Measurements from ENCODE around the gene SH3PXD2A. TPM values are rescaled to one million over a fixed set of nuclear protein-coding genes. Genes with fewer than 3 reads are reported as not detected.

The SH3PXD2A gene
- total RNA-seq, 1 experiment from 2014 or later = 4.5 TPM

DNA sequence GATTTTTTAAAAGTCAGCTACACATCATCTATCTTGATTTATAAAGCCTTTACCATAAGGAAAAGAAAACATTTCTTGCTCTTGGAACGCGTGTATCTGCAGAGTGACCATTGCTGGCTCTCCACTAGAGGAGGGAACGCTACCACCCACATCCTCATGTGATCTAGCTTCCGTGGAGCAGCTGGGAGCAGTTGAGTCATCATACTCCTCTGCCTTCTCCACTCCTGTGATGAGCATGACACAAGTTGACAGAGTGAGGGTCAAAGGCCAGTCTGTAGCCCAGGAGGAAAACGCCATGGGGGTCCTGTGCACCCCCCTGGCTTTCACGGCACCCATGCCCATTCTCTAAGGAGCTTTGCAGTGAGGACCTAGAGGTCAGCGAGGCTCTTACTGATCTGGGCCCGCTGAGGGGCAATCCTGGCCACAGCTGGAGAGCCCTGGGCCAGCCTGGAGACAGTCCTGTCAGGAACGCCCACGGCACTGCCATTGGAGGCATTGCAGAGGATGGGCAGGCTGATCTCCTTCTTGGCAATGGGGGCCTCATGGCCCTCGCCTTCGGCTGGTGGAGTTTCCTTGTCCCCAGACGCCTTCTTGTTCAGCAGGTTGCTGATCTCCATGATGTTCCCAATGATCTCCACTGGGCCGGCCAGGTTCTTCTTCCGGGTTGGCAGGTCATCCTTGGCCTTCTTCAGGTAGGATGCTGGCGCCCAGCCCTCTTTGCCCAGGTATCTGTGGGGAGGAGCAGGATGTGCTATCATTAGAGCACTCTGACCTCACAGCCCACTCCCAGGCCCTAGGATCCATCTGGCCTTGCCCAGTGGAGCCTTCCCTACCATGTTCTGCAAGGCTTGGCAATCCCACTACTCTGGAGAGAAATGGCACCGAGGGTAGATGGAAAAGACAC, 242.7 kb downstream of the SH3PXD2A start:
- Histone ChIP-seq H3K9me3 (ENCODE audit: control insufficient read depth, low read depth, low read length) (no peaks in the 10 kb centered on the region), H2AFZ (ENCODE audit: low read length) (no peak overlapping the region), H2BK5ac (ENCODE audit: insufficient read length, low read length) (no peak overlapping the region), H4K20me1 (ENCODE audit: control insufficient read depth, insufficient read depth, insufficient read length) (no peaks in the 10 kb centered on the region), H3K4ac (ENCODE audit: low read depth, low read length) (no peak overlapping the region), H4K5ac (ENCODE audit: insufficient read length, low read depth, low read length) (no peak overlapping the region), H4K91ac (ENCODE audit: insufficient read length, low read depth, low read length) (no peak overlapping the region), H3K4me1 (ENCODE audit: insufficient read depth, low read length) (peaks cover 2% of the 10 kb centered on the region; the same call in 1 of the 2 replicates), H3K4me2 (ENCODE audit: insufficient read depth, insufficient read length, low read length) (no peak overlapping the region), H3K23me2 (ENCODE audit: insufficient read length, low read depth, low read length, poor library complexity, severe bottlenecking) (no peaks in the 10 kb centered on the region), H3K79me2 (ENCODE audit: insufficient read depth, low read length) (no peaks in the 10 kb centered on the region), H4K8ac (replicated peaks; ENCODE audit: insufficient read length, low read depth, low read length) (no peak overlapping the region), H3K79me1 (ENCODE audit: insufficient read depth, low read depth, low read length, poor library complexity, severe bottlenecking) (no peaks in the 10 kb centered on the region), H3K56ac (ENCODE audit: insufficient read length, low read depth, low read length) (no peak overlapping the region), H3K18ac (ENCODE audit: insufficient read length, low read depth, low read length) (no peak overlapping the region), H2BK20ac (ENCODE audit: low read depth, low read length, poor library complexity, severe bottlenecking) (no peak overlapping the region), H2BK15ac (ENCODE audit: low read depth, low read length) (no peak overlapping the region), H3K9ac (ENCODE audit: extremely low read depth, insufficient read length, low read length) (no peak overlapping the region), H3K23ac (ENCODE audit: insufficient read length, low read depth, low read length) (no peak overlapping the region), H3T11ph (ENCODE audit: low read length) (no peak overlapping the region), H3K27ac (ENCODE audit: insufficient read length, low read depth, low read length) (no peak overlapping the region), H2AK5ac (ENCODE audit: insufficient read length, low read length) (no peak overlapping the region), H2BK12ac (ENCODE audit: insufficient read length, low read depth, low read length) (no peak overlapping the region), H2BK120ac (ENCODE audit: low read depth, low read length, poor library complexity, severe bottlenecking) (no peak overlapping the region), H3K14ac (ENCODE audit: insufficient read depth, low read length) (no peak overlapping the region), H3K27me3 (ENCODE audit: insufficient read depth, low read length) (no peaks in the 10 kb centered on the region)
- peaks cover 0 to 6% of the 10 kb centered on the region in 2 experiments; a peak in 2 of 5 replicates for H3K9me3 Mint-ChIP-seq
- WGBS (ENCODE audit: extremely low coverage, insufficient read length, low lambda C conversion rate) = no CpG with 5 or more reads among the region's 17 CpGs
- no peak overlapping the region; a peak in 1 of 7 replicates for H3K27ac Mint-ChIP-seq
- TF ChIP-seq, protein P1, sequence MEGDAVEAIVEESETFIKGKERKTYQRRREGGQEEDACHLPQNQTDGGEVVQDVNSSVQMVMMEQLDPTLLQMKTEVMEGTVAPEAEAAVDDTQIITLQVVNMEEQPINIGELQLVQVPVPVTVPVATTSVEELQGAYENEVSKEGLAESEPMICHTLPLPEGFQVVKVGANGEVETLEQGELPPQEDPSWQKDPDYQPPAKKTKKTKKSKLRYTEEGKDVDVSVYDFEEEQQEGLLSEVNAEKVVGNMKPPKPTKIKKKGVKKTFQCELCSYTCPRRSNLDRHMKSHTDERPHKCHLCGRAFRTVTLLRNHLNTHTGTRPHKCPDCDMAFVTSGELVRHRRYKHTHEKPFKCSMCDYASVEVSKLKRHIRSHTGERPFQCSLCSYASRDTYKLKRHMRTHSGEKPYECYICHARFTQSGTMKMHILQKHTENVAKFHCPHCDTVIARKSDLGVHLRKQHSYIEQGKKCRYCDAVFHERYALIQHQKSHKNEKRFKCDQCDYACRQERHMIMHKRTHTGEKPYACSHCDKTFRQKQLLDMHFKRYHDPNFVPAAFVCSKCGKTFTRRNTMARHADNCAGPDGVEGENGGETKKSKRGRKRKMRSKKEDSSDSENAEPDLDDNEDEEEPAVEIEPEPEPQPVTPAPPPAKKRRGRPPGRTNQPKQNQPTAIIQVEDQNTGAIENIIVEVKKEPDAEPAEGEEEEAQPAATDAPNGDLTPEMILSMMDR (conservative IDR thresholded peaks at IDR 0.05) = no peak
- DNase-seq = no peak
- no peaks in the 10 kb centered on the region for H3K27me3 Mint-ChIP-seq (ENCODE audit: low read depth)
- peaks cover 6 to 17% (median 8%) of the 10 kb centered on the region in 3 experiments; a peak in 6 of 7 replicates for H3K36me3 Mint-ChIP-seq (ENCODE audit: insufficient read depth in 1 of 3, low read depth in 3 of 3)
- peaks cover 14 to 17% of the 10 kb centered on the region in 2 experiments for H3K4me1 Mint-ChIP-seq
- H3K4me3 Mint-ChIP-seq = no peak overlapping the region

Measured in H9 (cell line).